GM20000 (cell line): Measurements from ENCODE around the gene GLI3.

Experiments used
- DNase-seq: peaks from one replicate; pipeline ENCODE4 v3.0.0; 2012; ENCODE audit warnings: low spot score
- CTCF ChIP-seq: IDR thresholded peaks from 2 replicates; pipeline ENCODE4 v1.5.1; 2012; ENCODE audit warnings: mild to moderate bottlenecking, control low read depth; ENCODE audit errors: extremely low read depth, missing control alignments

The GLI3 gene

GRCh38 chr7:42091461-42092291, 145.3 kb downstream of the GLI3 start:
- no peak for DNase-seq
- TF ChIP-seq CTCF, result no peak

GRCh38 chr7:42090806-42091205, 146.2 kb downstream of the GLI3 start:
- DNase-seq, result no peak
- no peak for TF ChIP-seq CTCF

GRCh38 chr7:42090056-42090455, 147.0 kb downstream of the GLI3 start:
- TF ChIP-seq CTCF, result no peak

GRCh38 chr7:42087616-42088015, 149.4 kb downstream of the GLI3 start:
- TF ChIP-seq CTCF, result no peak
- DNase-seq, result no peak

More at GRCh38 chr7:42090056-42090455, 147.0 kb downstream of the GLI3 start:
- no peak for DNase-seq

GRCh38 chr7:42085531-42085930, 151.5 kb downstream of the GLI3 start:
- no peak for DNase-seq
- no peak for TF ChIP-seq CTCF

GRCh38 chr7:42084263-42084662, 152.7 kb downstream of the GLI3 start:
- no peak for TF ChIP-seq CTCF
- DNase-seq, result no peak

GRCh38 chr7:42083284-42083683, 153.7 kb downstream of the GLI3 start:
- TF ChIP-seq CTCF, result no peak

More at GRCh38 chr7:42083284-42083683, 153.7 kb downstream of the GLI3 start:
- no peak for DNase-seq
